B cell (primary cell): ENCODE data around the gene KSR1.

Experiments used
- CTCF ChIP-seq: fragments of 200-600 bp; IDR thresholded peaks from one replicate; pipeline ENCODE4 v1.8.0; 2022; ENCODE audit warnings: antibody characterized with exemption, mild to moderate bottlenecking
- EZH2 ChIP-seq: IDR thresholded peaks from 2 replicates; pipeline ENCODE4 v1.6.1; 2012; ENCODE audit warnings: borderline replicate concordance, low read depth, mild to moderate bottlenecking, moderate library complexity, low read length; ENCODE audit not compliant: insufficient read depth, poor library complexity, severe bottlenecking

GRCh38 chr17:27531469-27531961 is 75.3 kb downstream of the KSR1 start:
- TF ChIP-seq CTCF (no peak), EZH2 (no peak)
